ENCODE measurements around the gene RPL11. TPM values are rescaled to one million over a fixed set of nuclear protein-coding genes. Genes with fewer than 3 reads are reported as not detected.

RPL11 gene
- total RNA-seq, result 785 and 922 TPM in 2 replicates

GRCh38 chr1:23691499-23692307 is at the start of gene RPL11:
Gene RPL11, plus strand, starts transcription at chr1:23691806. Its CDS starts 18 bp downstream, at chr1:23691824.

GRCh38 chr1:23743287-23744152 is 51.9 kb downstream of the RPL11 start, which contains the start of gene ELOA:
Gene ELOA, plus strand, starts transcription at chr1:23743471. Its CDS starts 33 bp downstream, at chr1:23743504.

Other genes starting within 250 kb of the RPL11 start
- gene ASAP3, start 207.6 kb upstream of the RPL11 start, total RNA-seq, result 23.6 and 50.6 TPM in 2 replicates
- 0.50 and 2.0 TPM in 2 replicates for gene E2F2, start 160.6 kb upstream of the RPL11 start, total RNA-seq
- gene ID3, start 132.3 kb upstream of the RPL11 start, total RNA-seq, result 34.2 and 38.7 TPM in 2 replicates
- gene ELOA, start 51.7 kb downstream of the RPL11 start, total RNA-seq, result 17.5 and 21.7 TPM in 2 replicates
- gene PITHD1, start 86.6 kb downstream of the RPL11 start, total RNA-seq, result 44.2 and 62.9 TPM in 2 replicates
- gene LYPLA2, start 99.3 kb downstream of the RPL11 start, total RNA-seq, result 23.6 and 27.0 TPM in 2 replicates
- 36.1 and 52.0 TPM in 2 replicates for gene GALE, start 108.9 kb downstream of the RPL11 start, total RNA-seq
- gene HMGCL, start 133.6 kb downstream of the RPL11 start, total RNA-seq, result 46.5 and 59.6 TPM in 2 replicates
- 4.3 and 11.1 TPM in 2 replicates for gene FUCA1, start 176.5 kb downstream of the RPL11 start, total RNA-seq
- gene CNR2, start 221.6 kb downstream of the RPL11 start, total RNA-seq, result not detected in 2 replicates